ENCODE results near the gene CTSK. TPM values are rescaled to one million over a fixed set of nuclear protein-coding genes. Genes with fewer than 3 reads are reported as not detected.
"Not testable (repeated sequence)": the region's sequence is repeated elsewhere in the genome, so short reads cannot be mapped to it uniquely, and the experiment has no call there.

Gene CTSK
- total RNA-seq = 10 to 100 TPM in 2 of 4 donors, 1 to 10 TPM in 2; 3.0 to 71.7 (median 38.5) TPM

DNA sequence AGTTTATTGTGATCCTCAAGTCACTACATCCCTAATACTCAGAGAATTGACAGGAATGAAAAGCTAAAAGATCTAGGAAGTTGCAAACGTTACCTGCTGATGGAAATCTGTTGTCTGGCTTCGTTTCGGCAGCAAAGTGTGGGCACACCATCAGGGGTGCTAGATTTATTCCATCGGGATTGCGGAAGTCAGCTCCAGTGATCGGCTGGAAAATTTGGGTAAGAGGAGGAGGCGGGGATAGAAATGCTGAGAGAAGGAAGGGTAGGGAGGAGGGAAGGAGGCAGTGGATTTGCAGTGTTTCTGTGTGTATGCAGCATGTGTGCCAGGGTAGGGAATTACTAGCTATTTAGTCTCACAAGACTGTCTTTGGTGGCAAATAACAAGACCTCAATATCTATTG, at the start of gene CTSK:
Gene CTSK, minus strand, starts transcription at position 140 of the 400 bp plus-strand sequence. CDS start 1,455 bp downstream, outside the sequence.
- DNase-seq = no peak
- Histone ChIP-seq H3K4me1 (peaks cover 0 to 23% (median 0%) of the 10 kb centered on the region in 3 donors), H3K27ac (peak within 1 kb of the TSS in 3 of 4 donors; percentile 39 to 61 (median 46)), H3K9me3 (no peaks in the 10 kb centered on the region), H3K36me3 (peaks cover 6 to 35% (median 17%) of the 10 kb centered on the region in 3 donors), H3K4me3 (peak within 1 kb of the TSS; percentile 13 to 56 (median 28)), H3K27me3 (no peaks in the 10 kb centered on the region)
- 57 to 65% methylated on average over 4 to 7 of the region's 7 CpGs for WGBS, 2 donors
- intact Hi-C loops (cut with DNase I) = no loop called here
- TF ChIP-seq POLR2A (IDR thresholded peaks at IDR 0.05) = peak in 1 of 4 donors; percentile 4
- TF ChIP-seq, protein P1, sequence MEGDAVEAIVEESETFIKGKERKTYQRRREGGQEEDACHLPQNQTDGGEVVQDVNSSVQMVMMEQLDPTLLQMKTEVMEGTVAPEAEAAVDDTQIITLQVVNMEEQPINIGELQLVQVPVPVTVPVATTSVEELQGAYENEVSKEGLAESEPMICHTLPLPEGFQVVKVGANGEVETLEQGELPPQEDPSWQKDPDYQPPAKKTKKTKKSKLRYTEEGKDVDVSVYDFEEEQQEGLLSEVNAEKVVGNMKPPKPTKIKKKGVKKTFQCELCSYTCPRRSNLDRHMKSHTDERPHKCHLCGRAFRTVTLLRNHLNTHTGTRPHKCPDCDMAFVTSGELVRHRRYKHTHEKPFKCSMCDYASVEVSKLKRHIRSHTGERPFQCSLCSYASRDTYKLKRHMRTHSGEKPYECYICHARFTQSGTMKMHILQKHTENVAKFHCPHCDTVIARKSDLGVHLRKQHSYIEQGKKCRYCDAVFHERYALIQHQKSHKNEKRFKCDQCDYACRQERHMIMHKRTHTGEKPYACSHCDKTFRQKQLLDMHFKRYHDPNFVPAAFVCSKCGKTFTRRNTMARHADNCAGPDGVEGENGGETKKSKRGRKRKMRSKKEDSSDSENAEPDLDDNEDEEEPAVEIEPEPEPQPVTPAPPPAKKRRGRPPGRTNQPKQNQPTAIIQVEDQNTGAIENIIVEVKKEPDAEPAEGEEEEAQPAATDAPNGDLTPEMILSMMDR (IDR thresholded peaks at IDR 0.05) = no peak

DNA sequence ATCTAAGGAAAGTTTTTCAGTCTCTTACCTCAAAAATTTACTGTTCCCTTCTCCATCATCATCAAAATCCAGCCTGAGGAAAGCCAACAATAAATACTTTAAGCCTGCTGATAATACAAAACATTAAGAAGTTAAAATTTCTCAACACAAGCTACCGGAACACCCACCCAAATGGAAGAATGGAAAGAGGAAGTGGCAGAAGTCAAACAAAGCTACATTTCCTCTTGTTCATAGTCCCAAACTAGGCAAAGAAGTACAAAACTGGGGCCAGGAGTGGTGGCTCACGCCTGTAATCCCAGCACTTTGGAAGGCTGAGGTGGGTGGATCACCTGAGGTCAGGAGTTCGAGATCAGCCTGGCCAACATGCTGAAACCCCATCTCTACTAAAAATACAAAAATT, 44.7 kb upstream of the CTSK start:
- H3K4me3 ChIP-seq; H3K27ac ChIP-seq; DNase-seq; H3K27me3 ChIP-seq; H3K9me3 ChIP-seq; H3K4me1 ChIP-seq; intact Hi-C loops (cut with DNase I): not testable (repeated sequence)
- WGBS, 2 donors = 90 to 96% methylated on average over 3 of the region's 3 CpGs
- H3K36me3 ChIP-seq = peaks cover 0 to 94% (median 0%) of the 10 kb centered on the region in 3 donors

DNA sequence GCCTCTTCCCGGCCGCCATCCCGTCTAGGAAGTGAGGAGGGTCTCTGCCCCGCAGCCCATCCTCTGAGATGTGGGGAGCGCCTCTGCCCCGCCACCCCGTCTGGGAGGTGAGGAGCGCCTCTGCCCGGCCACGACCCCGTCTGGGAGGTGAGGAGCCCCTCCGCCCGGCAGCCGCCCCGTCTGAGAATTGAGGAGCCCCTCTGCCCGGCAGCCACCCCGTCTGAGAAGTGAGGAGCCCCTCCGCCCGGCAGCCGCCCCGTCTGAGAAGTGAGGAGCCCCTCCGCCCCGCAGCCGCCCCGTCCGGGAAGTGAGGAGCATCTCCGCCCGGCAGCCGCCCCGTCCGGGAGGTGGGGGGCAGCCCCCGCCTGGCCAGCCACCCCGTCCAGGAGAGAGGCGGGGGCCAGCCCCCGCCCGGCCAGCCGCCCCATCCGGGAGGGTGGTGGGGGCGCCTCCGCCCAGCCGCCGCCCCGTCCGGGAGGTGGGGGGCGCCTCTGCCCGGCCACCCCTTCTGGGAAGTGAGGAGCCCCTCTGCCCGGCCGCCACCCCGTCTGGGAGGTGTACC, 42.8 kb upstream of the CTSK start:
- H3K27me3 ChIP-seq; intact Hi-C loops (cut with DNase I); H3K27ac ChIP-seq; H3K4me3 ChIP-seq; DNase-seq; H3K4me1 ChIP-seq; H3K9me3 ChIP-seq: not testable (repeated sequence)
- H3K36me3 ChIP-seq = peaks cover 0 to 91% (median 3%) of the 10 kb centered on the region in 3 donors
- no CpG with 5 or more reads among the region's 49 CpGs for WGBS, 2 donors

DNA sequence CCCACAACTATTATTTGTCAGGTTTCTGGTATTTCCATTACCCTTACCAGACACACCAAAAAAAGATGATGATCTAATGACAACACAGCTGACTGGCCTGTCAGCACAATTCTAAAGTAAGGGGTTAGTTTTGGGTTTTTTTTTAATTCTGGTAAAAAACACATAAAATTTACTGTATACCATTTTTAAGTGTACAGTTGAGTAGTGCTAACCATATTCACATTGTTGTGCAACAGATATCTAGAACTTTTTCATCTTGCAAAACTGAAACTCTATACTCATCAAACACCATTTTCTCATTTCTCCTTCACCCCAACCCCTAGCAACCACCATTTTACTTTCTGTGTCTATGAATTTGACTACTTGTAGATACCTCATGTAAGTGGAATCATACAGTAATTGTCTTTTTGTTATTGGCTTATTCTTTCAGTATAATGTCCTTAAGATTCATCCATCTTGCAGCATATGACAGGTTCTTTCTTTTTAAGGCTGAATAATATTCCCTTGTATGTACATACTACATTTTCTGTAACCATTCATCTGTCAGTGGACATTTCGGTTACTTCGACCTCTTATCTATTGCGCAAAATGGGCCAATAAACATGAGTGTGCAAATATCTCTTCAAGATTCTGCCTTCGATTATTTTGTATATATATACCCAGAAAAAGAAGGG, 38.5 kb upstream of the CTSK start:
- Histone ChIP-seq H3K36me3 (peaks cover 0 to 87% (median 3%) of the 10 kb centered on the region in 3 donors), H3K27me3 (no peaks in the 10 kb centered on the region), H3K4me3 (no peak overlapping the region), H3K4me1 (no peaks in the 10 kb centered on the region), H3K9me3 (no peaks in the 10 kb centered on the region), H3K27ac (no peak overlapping the region)
- TF ChIP-seq, protein P1 (IDR thresholded peaks at IDR 0.05) = no peak
- TF ChIP-seq POLR2A (IDR thresholded peaks at IDR 0.05) = no peak
- no peak for DNase-seq
- intact Hi-C loops (cut with DNase I) = no loop called here
- 90 to 94% methylated on average over 4 of the region's 4 CpGs for WGBS, 2 donors

DNA sequence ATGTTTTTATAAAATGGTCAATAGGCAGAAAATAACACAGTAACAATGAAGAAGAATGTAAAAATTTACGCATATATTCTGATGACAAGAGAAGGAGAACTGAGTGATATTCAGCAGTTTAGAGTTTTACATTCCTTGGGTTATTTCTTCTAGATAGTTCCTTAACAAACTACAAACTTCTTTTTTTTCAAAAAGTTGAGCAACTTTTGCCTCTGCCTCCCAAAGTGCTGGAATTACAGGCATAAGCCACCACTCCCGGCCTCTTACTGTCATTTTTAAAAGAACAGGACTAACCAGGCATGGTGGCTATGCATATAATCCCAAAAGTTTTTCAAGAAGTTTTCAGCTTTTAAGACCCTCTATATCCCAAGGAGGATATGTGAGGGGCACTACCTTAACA, 35.4 kb upstream of the CTSK start:
- H3K27ac ChIP-seq = no peak overlapping the region
- 82 to 85% methylated on average over 2 of the region's 2 CpGs for WGBS, 2 donors
- intact Hi-C loops (cut with DNase I) = no loop called here
- no peaks in the 10 kb centered on the region for H3K27me3 ChIP-seq
- no peaks in the 10 kb centered on the region for H3K4me1 ChIP-seq
- no peaks in the 10 kb centered on the region for H3K9me3 ChIP-seq
- no peak for DNase-seq
- TF ChIP-seq, protein P1 (IDR thresholded peaks at IDR 0.05) = no peak
- TF ChIP-seq POLR2A (IDR thresholded peaks at IDR 0.05) = no peak
- H3K36me3 ChIP-seq = peaks cover 5 to 89% (median 9%) of the 10 kb centered on the region in 3 donors
- no peak overlapping the region for H3K4me3 ChIP-seq

DNA sequence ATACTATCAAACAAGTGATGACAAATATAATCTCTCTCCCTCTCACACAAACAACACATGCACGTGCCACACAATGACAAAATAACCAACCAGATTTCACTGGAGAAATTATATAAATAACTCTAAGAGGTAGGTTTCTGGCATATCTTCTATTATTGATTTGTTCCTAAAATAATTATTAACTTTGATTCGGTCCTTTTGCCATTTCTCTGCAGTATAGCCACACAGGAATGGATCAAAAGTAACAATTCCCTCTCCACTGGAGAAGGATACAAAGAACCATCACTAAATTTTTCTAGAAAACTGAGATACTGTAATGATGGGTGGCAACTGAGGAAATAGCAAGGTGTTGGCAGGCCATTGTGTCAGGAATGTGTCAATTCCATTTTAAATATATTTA, 34.9 kb upstream of the CTSK start:
- intact Hi-C loops (cut with DNase I) = no loop called here
- TF ChIP-seq, protein P1 (IDR thresholded peaks at IDR 0.05) = no peak
- 91 to 97% methylated on average over 2 of the region's 2 CpGs for WGBS, 2 donors
- Histone ChIP-seq H3K27ac (no peak overlapping the region), H3K4me1 (no peaks in the 10 kb centered on the region), H3K4me3 (no peak overlapping the region), H3K36me3 (peaks cover 5 to 89% (median 9%) of the 10 kb centered on the region in 3 donors), H3K9me3 (no peaks in the 10 kb centered on the region), H3K27me3 (no peaks in the 10 kb centered on the region)
- no peak for DNase-seq

Data from esophagus squamous epithelium (tissue), 5 donors.